ENCODE results near the gene TMCC3.

- TF ChIP-seq, protein P1, sequence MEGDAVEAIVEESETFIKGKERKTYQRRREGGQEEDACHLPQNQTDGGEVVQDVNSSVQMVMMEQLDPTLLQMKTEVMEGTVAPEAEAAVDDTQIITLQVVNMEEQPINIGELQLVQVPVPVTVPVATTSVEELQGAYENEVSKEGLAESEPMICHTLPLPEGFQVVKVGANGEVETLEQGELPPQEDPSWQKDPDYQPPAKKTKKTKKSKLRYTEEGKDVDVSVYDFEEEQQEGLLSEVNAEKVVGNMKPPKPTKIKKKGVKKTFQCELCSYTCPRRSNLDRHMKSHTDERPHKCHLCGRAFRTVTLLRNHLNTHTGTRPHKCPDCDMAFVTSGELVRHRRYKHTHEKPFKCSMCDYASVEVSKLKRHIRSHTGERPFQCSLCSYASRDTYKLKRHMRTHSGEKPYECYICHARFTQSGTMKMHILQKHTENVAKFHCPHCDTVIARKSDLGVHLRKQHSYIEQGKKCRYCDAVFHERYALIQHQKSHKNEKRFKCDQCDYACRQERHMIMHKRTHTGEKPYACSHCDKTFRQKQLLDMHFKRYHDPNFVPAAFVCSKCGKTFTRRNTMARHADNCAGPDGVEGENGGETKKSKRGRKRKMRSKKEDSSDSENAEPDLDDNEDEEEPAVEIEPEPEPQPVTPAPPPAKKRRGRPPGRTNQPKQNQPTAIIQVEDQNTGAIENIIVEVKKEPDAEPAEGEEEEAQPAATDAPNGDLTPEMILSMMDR (IDR thresholded peaks at IDR 0.05; ENCODE audit: low read depth, low read length, missing input control), result no peak
- TF ChIP-seq REST (IDR thresholded peaks at IDR 0.05) (no peak), NR2F2 (IDR thresholded peaks at IDR 0.05) (no peak), TAF1 (conservative IDR thresholded peaks at IDR 0.05) (no peak), YY1 (IDR thresholded peaks at IDR 0.05) (no peak), FOXA1 (IDR thresholded peaks at IDR 0.05) (no peak), MAX (IDR thresholded peaks at IDR 0.05) (no peak), GABPA (IDR thresholded peaks at IDR 0.05 in 1 of 2, conservative IDR thresholded peaks at IDR 0.05 in 1 of 2) (no peak), SP1 (IDR thresholded peaks at IDR 0.05) (no peak), EGR1 (IDR thresholded peaks at IDR 0.05; ENCODE audit: low read depth in 2 of 2) (no peak), RXRA (IDR thresholded peaks at IDR 0.05) (no peak), JUND (IDR thresholded peaks at IDR 0.05) (no peak)
- TF ChIP-seq, protein P2, sequence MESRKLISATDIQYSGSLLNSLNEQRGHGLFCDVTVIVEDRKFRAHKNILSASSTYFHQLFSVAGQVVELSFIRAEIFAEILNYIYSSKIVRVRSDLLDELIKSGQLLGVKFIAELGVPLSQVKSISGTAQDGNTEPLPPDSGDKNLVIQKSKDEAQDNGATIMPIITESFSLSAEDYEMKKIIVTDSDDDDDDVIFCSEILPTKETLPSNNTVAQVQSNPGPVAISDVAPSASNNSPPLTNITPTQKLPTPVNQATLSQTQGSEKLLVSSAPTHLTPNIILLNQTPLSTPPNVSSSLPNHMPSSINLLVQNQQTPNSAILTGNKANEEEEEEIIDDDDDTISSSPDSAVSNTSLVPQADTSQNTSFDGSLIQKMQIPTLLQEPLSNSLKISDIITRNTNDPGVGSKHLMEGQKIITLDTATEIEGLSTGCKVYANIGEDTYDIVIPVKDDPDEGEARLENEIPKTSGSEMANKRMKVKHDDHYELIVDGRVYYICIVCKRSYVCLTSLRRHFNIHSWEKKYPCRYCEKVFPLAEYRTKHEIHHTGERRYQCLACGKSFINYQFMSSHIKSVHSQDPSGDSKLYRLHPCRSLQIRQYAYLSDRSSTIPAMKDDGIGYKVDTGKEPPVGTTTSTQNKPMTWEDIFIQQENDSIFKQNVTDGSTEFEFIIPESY (IDR thresholded peaks at IDR 0.05), result no peak
- TF ChIP-seq, protein P3, sequence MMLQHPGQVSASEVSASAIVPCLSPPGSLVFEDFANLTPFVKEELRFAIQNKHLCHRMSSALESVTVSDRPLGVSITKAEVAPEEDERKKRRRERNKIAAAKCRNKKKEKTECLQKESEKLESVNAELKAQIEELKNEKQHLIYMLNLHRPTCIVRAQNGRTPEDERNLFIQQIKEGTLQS (IDR thresholded peaks at IDR 0.05), result no peak
Observed at GRCh38 chr12:94565683-94566082, 84.7 kb downstream of the TMCC3 start.

Data from liver (tissue), 3 donors.